GM21381 (cell line): ENCODE measurements around the gene BHLHA9.
"Not testable (repeated sequence)": the region's sequence is repeated elsewhere in the genome, so short reads cannot be mapped to it uniquely, and the experiment has no call there.

Source experiments
- ATAC-seq: cut with Tn5 transposase; IDR thresholded peaks from one replicate; pipeline ENCODE4 v1.9.1; 2021; ENCODE audit warnings: mild to moderate bottlenecking, moderate library complexity; ENCODE audit not compliant: unreplicated experiment

Gene BHLHA9

DNA sequence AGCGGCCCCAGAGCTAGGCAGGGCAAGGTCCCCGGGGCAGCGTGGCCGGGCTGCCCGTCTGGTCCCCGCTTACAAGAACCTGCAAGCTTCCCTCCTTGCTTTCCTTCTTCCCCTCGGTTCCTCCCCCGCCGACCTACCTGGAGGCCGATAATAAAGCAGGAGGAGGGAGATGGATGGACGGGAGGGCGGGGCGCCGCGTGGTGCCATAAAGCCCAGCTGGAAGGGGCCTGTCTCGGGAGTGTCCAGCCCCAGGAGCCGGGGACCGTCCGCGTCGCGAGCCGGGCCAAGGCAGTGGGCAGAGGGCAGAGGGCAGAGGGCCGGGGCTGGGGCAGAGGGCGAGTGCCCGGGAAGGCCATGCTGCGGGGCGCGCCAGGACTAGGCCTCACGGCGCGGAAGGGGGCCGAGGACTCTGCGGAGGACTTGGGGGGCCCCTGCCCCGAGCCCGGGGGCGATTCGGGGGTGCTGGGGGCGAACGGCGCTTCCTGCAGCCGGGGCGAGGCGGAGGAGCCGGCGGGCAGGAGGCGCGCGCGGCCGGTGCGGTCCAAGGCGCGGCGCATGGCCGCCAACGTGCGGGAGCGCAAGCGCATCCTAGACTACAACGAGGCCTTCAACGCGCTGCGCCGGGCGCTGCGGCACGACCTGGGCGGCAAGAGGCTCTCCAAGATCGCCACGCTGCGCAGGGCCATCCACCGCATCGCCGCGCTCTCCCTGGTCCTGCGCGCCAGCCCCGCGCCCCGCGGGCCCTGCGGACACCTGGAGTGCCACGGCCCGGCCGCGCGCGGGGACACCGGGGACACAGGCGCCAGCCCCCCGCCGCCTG, at the start of gene BHLHA9:
Gene BHLHA9 (plus strand): TSS at position 235 of the 820 bp plus-strand sequence. CDS start 120 bp downstream, at position 355.
- no peak for ATAC-seq

DNA sequence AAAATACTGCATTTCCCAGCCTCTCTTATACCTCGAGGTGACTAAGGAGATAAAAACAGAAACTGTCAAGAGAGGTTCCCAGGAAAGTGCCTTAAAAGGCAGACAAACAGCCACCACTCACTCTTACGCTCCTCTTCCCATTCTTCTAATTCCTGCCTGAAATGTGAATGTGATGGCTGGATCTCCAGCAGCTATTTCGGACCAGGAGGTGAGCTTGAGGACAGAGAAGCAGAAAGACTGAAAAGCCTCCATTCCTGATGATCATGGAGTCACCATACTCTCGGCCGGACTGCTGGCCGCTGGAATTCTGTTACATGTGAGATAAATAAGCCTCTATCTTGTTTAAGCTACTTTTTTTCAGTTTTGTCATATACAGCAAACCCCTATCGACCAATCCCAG, 49.0 kb upstream of the BHLHA9 start:
- ATAC-seq: no peak

DNA sequence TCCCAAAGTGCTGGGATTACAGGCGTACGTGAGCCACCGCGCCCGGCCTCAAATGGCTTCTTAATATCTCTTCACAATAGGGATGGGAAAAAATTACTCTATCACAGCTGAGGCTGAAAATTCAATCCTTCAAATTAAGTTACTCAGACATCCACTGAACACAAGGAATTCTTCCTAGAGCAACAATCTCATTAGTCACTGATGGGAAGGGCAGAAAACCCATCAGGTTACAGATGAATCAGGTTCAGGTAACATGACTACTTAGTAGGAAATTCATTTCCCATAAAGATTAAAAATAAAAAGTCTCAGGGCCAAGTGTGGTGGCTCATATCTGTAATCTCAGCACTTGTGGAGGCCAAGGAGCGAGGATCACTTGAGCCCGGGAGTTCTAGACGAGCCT, 47.9 kb upstream of the BHLHA9 start:
- no peak for ATAC-seq

DNA sequence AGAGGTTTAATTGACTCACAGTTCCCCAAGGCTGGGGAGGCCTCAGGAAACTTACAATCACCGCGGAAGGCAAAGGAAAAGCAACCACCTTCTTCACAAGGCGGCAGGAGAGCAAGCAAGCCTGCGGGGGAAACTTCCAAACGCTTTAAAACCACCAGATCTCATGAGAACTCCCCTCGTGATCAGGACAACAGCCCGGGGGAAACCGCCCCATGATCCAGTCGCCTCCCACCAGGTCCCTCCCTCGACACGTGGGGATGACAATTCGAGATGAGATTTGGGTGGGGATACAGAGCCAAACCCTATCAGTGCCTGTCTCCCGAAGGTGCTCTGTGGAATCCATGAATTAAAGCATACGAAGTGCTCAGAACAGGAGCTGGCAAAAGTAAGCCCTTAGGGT, 46.6 kb upstream of the BHLHA9 start:
- no peak for ATAC-seq

DNA sequence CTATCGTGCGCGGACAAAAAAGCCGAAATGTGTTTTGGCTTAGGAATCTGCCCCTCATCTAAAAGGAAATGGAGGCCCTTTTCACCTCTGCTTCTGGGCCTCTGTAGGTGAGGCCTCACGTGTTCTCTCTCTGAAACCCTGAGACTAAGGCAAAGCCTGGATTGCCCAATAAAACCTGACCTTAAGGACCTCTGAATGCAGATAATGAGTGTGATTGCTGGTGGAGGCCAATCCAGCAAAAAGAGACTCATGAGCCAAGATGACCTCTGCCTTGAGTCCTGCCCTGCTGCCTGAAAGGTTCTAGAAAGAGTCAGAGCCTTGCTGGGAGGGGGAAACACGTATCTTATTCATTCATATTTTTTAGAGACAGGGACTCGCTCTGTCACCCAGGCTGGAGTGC, 45.9 kb upstream of the BHLHA9 start:
- ATAC-seq: no peak

DNA sequence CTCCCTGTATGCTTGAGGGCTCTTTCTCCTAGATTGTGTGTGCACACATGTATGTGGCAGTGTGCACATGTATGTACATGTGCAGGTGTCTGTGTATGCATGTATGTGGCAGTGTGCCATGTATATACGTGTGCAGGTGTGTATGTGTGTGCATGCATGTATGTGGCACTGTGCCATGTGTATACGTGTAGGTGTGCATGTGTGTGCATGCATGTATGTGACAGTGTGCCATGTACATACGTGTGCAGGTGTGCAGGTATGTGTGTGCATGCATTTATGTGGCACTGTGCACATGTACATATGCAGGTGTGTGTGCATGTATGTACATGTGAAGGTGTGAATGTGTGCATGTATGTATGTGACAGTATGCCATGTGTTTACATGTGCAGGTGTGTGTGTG, 43.9 kb upstream of the BHLHA9 start:
- no peak for ATAC-seq

DNA sequence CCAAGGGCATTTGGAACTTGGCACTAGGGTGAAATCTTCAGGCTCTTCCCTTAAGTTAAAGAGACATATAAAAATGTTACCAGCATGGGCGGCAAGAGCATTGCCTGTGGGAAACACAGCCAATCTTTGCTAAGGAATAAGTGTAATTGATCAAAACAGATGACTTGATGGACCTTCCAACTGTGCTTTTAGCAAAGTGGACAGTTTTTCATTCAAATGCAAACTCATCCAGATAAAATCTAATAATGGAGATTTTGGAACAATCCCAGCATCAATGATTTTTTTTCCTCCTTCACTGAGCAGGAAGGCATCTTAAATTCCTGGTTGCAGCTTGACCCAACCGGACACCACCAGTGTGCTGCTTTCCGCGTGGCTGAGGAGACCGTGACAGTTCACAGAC, 42.9 kb upstream of the BHLHA9 start:
- ATAC-seq: no peak

DNA sequence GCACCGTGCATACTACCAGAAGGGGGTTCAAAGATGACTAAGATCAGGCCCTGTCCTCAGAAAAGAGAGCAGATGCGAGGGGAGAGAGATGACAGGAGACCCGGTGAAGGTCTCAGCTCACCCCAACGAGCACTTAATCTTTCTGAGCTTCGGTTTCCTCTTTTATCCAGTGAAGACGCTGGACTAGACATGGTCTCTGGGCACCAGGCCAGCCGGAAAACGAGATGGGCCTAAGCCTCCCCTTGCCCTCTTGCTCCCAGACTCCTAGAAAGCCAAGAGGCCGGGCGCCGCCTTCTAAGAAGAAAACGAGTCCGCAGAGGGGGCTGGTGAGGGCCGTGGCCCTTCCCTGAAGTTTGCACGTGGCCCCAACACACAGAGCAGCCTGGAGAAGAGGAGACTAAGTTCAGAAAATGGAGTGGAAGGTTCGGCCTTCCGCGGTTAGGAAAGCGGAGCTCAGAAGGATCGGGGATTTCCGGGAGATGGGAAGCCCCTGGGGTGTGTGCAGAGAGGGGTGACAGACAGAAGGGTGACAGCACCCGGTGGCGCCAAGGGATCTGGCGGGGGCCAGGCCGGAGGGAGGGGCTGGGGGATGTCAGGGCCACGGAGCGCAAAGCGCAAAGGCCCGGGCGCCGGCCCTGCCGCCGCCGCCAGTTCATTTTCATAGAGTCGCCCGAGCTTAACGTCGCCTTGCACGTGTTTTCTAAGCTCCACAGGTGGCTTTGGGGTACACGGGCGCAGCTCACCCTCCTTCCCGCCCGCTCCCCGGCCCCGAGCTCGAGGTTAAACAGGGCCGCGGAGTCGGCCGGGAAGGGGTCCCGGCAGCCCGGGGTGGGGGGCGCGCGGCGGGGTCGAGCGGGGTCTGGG, 42.1 kb upstream of the BHLHA9 start:
- peak; percentile 47 for ATAC-seq

DNA sequence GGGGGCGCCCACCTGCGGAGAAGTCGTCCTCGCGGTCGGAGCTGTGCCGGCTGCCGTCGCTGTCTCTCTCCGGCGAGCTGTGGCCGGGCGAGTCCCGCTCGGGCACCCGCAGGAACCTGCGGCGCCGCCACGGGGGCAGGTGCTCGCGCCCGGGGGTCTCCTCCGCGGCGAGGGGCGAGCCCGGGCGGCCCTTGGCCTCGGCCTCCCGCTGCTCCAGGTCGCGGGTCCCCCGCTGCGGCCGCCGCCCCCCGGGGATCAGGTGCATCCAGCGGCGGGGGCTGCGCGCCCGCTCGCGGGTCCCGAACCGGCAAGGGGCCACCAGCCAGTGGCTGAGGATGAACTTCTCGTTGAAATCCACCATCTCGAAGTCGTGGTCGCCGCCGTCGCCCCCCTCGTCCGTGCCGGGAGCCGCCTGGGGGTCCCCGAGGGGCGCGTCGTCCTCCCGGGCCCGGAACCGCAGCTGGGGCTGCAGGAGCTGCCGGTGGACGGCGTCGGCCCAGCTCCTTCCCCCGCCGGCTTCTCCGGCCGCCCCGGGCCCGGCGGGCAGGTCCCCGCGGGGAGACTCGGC, 41.4 kb upstream of the BHLHA9 start:
- peak; percentile 13 for ATAC-seq

DNA sequence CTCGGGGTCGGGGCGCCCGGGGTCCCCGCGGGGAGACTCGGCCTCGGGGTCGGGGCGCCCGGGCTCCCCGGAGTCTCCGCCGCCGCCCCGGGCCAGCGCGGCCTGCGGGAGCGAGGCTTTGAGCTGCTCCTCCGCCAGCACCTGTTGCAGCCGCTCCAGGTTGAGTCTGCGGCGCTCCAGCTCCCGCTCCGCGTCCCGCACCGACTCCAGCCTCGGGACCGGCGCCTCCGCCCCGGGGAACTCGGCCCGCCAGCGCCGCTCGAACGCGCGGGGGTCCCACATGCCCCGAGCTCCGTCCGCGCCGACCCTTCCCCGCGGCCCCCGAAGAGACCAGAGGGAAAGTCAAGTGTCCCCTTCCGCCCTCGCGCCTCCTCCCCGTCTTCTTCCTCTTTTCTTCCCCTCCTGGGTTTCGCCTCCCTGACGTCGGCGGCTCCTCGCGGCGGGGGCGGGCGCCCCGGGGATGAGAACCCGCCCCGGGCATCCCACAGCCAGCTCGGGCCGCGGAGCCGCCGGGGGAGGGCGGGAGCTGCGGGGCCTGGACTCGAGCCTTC, 40.8 kb upstream of the BHLHA9 start:
- peak; percentile 49 for ATAC-seq

DNA sequence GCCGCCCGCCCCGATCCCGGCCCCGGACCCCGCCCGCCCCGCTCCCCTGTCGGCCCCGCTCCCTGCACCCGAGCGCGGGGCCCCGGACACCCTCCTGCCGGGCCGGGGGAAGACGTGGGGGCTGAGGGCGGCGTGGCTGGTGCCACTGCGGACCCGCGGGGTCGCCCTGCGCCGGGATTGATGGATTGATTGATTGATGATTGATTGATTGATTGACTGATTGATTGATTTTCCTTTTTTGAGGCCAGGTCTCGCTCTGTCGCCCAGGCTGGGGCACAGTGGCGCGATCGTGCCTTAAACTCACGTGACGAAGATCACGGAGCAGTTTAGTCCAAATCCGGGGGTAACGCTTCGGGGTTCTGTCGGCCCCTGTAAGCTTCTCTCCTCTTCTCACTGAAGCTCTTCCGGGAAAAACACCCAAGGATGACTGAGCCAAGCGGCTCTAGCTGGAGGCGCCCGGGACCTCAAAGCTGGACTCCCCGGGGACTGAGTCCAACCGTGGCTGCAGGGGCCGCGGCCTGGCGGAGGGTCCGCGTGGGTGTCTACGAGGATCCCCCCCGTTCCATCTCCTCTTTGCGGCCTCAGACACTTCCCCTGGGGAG, 40.2 kb upstream of the BHLHA9 start:
- no peak for ATAC-seq

DNA sequence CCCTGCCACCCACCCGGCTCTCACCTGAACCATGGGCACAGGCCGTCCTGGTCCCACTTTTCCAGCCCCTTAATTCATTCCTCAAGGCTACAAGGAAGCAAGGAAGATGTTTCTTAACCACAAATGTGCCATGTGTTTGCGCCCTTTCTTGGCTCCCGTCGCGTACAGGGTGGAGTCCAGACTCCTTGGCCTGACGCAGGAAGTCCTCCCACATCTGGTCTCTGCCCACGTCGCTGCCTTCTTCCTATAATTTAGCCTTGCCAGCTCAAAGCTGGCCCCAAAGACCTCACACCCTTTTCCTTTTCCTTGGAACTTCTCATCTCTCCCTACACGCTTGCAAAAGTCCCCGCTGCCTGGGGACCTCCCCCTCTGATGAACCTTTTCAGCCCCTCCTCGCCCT, 38.8 kb upstream of the BHLHA9 start:
- no peak for ATAC-seq

DNA sequence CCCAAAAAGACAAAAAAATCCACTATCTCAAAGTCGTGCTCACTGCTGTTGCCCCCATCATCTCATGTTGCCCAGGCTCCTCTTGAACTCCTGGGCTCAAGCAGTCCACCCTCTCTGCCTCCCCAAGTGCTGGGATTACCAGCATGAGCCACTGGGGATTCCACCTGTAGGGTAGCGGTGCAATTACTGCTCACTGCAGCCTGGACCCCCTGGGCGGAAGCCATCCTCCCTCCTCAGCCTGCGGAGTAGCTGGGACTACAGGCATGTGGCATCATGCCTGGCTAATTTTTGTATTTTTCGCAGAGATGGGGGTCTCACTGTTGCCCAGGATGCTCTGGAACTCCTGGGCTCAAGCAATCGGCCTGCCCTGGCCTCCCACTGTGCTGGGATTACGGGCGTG, 37.9 kb upstream of the BHLHA9 start:
- ATAC-seq: no peak

DNA sequence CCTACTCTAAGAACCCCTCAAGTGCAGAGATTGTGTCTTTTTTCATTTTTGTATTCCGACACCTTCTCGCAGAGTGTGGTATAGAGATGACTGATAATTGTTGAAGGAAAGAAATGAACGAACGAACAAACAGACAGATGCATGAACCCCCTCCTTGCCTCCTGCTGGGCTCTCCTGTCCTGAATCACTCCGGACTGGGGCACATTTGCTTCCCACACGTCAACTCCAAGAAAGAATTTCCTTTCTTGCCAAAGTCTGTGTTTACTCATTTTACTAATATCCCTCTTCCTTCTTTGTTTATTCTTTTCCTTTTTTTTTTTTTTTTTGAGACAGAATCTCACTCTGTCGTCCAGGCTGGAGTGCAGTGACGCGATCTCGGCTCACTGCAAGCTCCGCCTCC, 37.5 kb upstream of the BHLHA9 start:
- no peak for ATAC-seq

DNA sequence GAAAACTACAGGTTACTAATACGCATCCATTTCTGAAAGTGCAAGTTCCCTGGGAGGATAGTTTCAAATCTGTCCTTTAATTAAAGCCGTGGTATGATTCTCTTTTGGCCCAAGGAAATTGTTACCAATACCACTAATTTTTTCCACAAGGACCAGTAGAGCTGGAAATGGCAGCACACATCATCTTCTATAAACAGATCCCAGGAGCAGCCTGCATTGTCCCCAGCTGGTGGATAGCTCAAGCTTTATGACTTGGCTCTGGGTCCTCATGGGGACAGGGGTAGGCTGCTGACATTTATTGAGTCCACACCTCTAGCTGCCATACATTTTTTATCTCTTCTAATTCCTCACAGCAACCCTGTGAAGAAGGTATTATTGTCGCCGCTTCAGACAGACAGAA, 35.8 kb upstream of the BHLHA9 start:
- no peak for ATAC-seq

DNA sequence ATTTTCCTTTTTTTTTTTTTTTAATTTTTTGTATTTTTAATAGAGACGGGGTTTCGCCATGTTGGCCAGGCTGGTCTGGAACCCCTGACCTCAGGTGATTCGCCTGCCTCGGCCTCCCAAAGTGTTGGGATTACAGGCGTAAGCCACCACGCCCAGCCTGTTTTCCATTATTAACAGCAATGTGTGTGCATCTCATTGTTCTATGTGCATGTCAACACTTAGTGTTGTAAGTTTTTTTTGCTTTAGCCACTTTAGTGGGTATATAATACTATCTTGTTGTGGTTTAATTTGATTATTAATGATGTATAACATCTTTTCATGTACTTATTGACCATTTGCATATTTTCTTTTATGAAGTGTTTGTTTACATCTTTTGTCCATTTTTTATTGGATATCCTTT, 32.8 kb upstream of the BHLHA9 start:
- no peak for ATAC-seq

DNA sequence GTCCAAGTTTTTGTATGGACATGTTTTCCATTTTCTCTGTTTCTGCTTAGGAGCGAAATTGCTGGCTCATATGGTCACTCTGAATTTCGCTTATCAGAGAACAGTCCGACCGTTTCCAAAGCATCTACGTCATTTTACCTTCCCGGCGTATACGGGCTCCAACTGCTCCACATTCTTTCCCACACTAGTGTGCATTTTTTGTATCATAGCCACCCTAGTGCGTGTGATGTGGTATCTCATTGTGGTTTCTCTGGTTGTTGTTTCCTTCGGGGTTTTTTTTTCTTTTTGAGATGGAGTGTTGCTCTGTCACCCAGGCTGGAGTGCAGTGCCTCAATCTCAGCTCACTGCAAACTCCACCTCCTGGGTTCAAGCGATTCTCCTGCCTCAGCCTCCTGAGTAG, 31.0 kb upstream of the BHLHA9 start:
- no peak for ATAC-seq

DNA sequence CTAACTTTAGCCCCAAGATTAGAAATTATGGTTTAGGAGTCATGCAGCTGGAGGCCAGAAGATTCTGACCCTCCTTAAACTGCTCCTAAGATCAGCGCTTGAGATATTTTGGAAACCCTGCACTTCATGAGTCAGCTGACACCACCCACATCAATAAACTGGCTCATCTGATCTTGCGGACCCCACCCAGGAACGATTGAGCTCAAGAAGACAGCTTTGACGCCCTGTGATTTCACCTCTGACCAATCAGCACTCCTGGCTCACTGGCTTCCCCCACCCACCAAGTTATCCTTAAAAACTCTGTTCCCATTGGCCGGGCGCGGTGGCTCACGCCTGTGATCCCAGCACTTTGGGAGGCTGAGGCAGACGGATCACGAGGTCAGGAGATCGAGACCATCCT, 29.8 kb upstream of the BHLHA9 start:
- ATAC-seq: not testable (repeated sequence)

DNA sequence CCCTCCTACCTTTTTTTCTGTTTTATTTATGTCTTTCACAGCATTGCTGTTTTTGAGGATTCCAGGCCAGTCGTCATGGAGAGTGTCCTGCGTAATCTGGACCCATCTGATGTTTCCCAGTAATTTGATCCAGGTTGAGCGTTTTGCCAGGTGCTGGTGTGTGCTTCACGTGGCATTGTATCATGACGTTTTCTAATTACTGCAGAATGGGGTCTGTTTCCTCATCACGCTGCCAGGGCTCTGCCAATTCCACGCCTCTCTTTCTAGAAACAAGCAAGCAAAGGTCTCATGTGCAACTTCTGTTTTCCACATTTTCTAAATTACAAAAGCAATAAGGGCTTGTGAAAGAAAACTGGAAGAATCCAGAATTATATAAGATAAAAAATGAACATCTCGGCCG, 28.3 kb upstream of the BHLHA9 start:
- no peak for ATAC-seq

DNA sequence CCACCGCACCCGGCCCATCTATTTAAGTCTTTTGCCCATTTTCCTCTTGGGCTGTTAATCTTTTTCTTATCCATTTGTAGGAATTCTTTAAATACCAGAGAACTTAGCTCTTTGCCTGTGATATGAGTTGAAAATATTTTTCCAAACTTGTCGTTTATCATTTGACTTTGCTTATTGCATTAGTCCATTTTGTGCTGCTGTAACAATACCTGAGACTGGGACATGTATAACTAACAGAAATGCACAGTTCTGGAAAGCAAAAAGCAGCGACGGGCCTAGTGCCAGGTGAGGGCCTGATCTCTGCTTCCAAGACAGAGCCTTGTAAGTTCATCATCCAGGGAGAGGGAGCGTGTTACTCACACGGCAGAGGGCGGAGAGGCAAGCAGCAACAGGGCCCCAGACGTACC, 25.6 kb upstream of the BHLHA9 start:
- ATAC-seq: no peak
